Glutamatergic neuron (in vitro differentiated cells): ENCODE results near the gene TAS2R41. TPM values are rescaled to one million over a fixed set of nuclear protein-coding genes. Genes with fewer than 3 reads are reported as not detected.

ENCODE experiments used
- DNase-seq: peaks from one replicate; pipeline ENCODE4 v3.0.0; 2022
- H3K27ac Mint-ChIP-seq: one replicate; pipeline ENCODE4 v1.8.0; 2020; ENCODE audit warnings: mild to moderate bottlenecking, mixed read lengths, inconsistent platforms; ENCODE audit not compliant: unreplicated experiment
- H3K27me3 Mint-ChIP-seq: one replicate; pipeline ENCODE4 v1.8.0; 2020; ENCODE audit warnings: mild to moderate bottlenecking, moderate library complexity, mixed read lengths, inconsistent platforms; ENCODE audit not compliant: unreplicated experiment
- H3K36me3 Mint-ChIP-seq: one replicate; pipeline ENCODE4 v1.8.0; 2020; ENCODE audit warnings: mild to moderate bottlenecking, mixed read lengths, inconsistent platforms; ENCODE audit not compliant: unreplicated experiment
- H3K4me1 Mint-ChIP-seq: one replicate; pipeline ENCODE4 v1.8.0; 2020; ENCODE audit warnings: mild to moderate bottlenecking, low read depth, mixed read lengths, inconsistent platforms; ENCODE audit not compliant: unreplicated experiment
- H3K4me3 Mint-ChIP-seq: one replicate; pipeline ENCODE4 v1.8.0; 2020; ENCODE audit warnings: mild to moderate bottlenecking, mixed read lengths, inconsistent platforms; ENCODE audit not compliant: unreplicated experiment
- H3K9me3 Mint-ChIP-seq: one replicate; pipeline ENCODE4 v1.8.0; 2020; ENCODE audit warnings: mild to moderate bottlenecking, moderate library complexity, mixed read lengths, inconsistent platforms; ENCODE audit not compliant: unreplicated experiment
- CTCF ChIP-seq: fragments of 200-600 bp; sonication (generic); IDR thresholded peaks from one replicate; pipeline ENCODE4 v1.5.0; 2021; ENCODE audit not compliant: partially characterized antibody, unreplicated experiment
- total RNA-seq: library from RNA; stranded (reverse); fragmentation: NEBNext Ultra II Directional; extraction: Animal tissue kit (Norgen Biotek cat#: 25700); gene quantifications from one replicate; pipeline ENCODE4 v1.2.1, GENCODE V29; 2021; ENCODE audit not compliant: unreplicated experiment

TAS2R41 gene
- total RNA-seq, 1 donor from 2014 or later = not detected

GRCh38 chr7:143512488-143513340 is 35.0 kb downstream of the TAS2R41 start:
- H3K27me3 Mint-ChIP-seq = no peaks in the 10 kb centered on the region

GRCh38 chr7:143514487-143514886 is 36.8 kb downstream of the TAS2R41 start:
- H3K4me1 Mint-ChIP-seq = no peaks in the 10 kb centered on the region
- no peaks in the 10 kb centered on the region for H3K9me3 Mint-ChIP-seq
- TF ChIP-seq CTCF = no peak
- H3K4me3 Mint-ChIP-seq = no peak overlapping the region
- no peak overlapping the region for H3K27ac Mint-ChIP-seq
- H3K27me3 Mint-ChIP-seq = no peaks in the 10 kb centered on the region
- no peaks in the 10 kb centered on the region for H3K36me3 Mint-ChIP-seq
- no peak for DNase-seq

More at GRCh38 chr7:143512488-143513340, 35.0 kb downstream of the TAS2R41 start:
- Mint-ChIP-seq H3K9me3 (no peaks in the 10 kb centered on the region), H3K4me1 (no peaks in the 10 kb centered on the region), H3K27ac (no peak overlapping the region), H3K36me3 (no peaks in the 10 kb centered on the region), H3K4me3 (no peak overlapping the region)
- no peak for DNase-seq
- no peak for TF ChIP-seq CTCF

GRCh38 chr7:143514995-143515735 is 37.5 kb downstream of the TAS2R41 start:
- no peaks in the 10 kb centered on the region for H3K4me1 Mint-ChIP-seq
- no peak overlapping the region for H3K27ac Mint-ChIP-seq
- DNase-seq = no peak
- no peak overlapping the region for H3K4me3 Mint-ChIP-seq
- no peaks in the 10 kb centered on the region for H3K9me3 Mint-ChIP-seq
- H3K36me3 Mint-ChIP-seq = no peaks in the 10 kb centered on the region
- no peak for TF ChIP-seq CTCF
- H3K27me3 Mint-ChIP-seq = no peaks in the 10 kb centered on the region

- H3K27me3 Mint-ChIP-seq = no peaks in the 10 kb centered on the region
- no peak for DNase-seq
- H3K9me3 Mint-ChIP-seq = no peaks in the 10 kb centered on the region
- H3K36me3 Mint-ChIP-seq = no peaks in the 10 kb centered on the region
- H3K27ac Mint-ChIP-seq = no peak overlapping the region
- H3K4me1 Mint-ChIP-seq = no peaks in the 10 kb centered on the region
- no peak for TF ChIP-seq CTCF
- H3K4me3 Mint-ChIP-seq = no peak overlapping the region
These were observed 39.3 kb downstream of the TAS2R41 start for GRCh38 chr7:143516981-143517380.

- Mint-ChIP-seq H3K4me1 (no peaks in the 10 kb centered on the region), H3K36me3 (no peaks in the 10 kb centered on the region), H3K27ac (no peak overlapping the region), H3K27me3 (no peaks in the 10 kb centered on the region), H3K9me3 (no peaks in the 10 kb centered on the region), H3K4me3 (no peak overlapping the region)
- no peak for TF ChIP-seq CTCF
- no peak for DNase-seq
These were observed 40.8 kb downstream of the TAS2R41 start for GRCh38 chr7:143518521-143518920.
